ENCODE measurements around the gene CCDC88C.

Gene CCDC88C

DNA sequence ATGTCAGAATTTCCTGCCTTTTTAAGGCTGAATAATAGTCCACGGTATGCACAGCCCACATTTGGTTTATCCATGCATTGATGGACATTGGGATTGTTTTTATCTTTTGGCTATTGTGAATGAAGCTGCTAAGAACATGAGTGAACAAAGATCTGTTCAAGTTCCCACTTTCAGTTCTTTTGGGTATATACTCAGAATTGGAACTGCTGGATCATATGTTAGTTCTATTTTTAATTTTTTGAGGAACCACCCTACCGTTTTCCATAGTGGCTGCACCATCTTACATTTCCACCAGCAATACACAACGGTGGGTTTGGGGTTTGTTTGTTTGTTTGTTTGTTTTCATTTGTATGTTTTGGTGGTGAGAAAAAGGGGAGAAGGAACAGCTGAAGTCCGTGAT is 179.5 kb downstream of the CCDC88C start:
- TF ChIP-seq, protein P1, sequence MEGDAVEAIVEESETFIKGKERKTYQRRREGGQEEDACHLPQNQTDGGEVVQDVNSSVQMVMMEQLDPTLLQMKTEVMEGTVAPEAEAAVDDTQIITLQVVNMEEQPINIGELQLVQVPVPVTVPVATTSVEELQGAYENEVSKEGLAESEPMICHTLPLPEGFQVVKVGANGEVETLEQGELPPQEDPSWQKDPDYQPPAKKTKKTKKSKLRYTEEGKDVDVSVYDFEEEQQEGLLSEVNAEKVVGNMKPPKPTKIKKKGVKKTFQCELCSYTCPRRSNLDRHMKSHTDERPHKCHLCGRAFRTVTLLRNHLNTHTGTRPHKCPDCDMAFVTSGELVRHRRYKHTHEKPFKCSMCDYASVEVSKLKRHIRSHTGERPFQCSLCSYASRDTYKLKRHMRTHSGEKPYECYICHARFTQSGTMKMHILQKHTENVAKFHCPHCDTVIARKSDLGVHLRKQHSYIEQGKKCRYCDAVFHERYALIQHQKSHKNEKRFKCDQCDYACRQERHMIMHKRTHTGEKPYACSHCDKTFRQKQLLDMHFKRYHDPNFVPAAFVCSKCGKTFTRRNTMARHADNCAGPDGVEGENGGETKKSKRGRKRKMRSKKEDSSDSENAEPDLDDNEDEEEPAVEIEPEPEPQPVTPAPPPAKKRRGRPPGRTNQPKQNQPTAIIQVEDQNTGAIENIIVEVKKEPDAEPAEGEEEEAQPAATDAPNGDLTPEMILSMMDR (IDR thresholded peaks at IDR 0.05; ENCODE audit: low read length) = no peak
- TF ChIP-seq EZH2 (IDR thresholded peaks at IDR 0.05; ENCODE audit: borderline replicate concordance, low read length) = no peak

DNA sequence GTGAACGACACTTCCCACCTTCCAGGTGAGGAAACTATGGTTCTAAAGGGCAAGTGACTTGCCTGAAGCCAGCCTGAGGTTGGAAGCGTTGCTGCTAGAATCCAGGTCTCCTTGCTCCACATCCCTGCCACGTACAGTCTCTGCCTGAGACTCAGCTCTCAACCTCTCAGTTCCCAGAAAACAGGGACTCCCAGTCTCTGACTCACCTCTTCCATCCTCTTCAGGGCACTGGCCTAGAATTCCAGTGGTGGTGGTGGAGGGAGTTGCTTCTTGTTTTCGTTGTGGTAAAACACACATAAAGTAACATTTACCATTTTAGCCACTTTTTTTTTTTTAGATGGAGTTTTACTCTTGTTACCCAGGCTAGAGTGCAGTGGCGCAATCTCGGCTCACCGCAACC is 180.4 kb downstream of the CCDC88C start:
- Histone ChIP-seq H3K9ac (ENCODE audit: low read length) (no peak overlapping the region), H3K9me3 (ENCODE audit: low read length) (no peaks in the 10 kb centered on the region), H3K27ac (ENCODE audit: low read depth, low read length, poor library complexity, severe bottlenecking) (no peak overlapping the region)

More for the DNA sequence above, 179.5 kb downstream of the CCDC88C start:
- Histone ChIP-seq H3K27ac (ENCODE audit: low read depth, low read length, poor library complexity, severe bottlenecking) (no peak overlapping the region), H3K9me2 (ENCODE audit: low read depth, low read length) (no peaks in the 10 kb centered on the region), H3K79me2 (ENCODE audit: insufficient read depth, low read length) (no peaks in the 10 kb centered on the region), H2AFZ (ENCODE audit: low read length) (no peak overlapping the region), H3K36me3 (ENCODE audit: insufficient read depth, low read length) (no peaks in the 10 kb centered on the region), H4K20me1 (ENCODE audit: insufficient read depth, low read length) (no peaks in the 10 kb centered on the region), H3K4me2 (ENCODE audit: low read length) (no peak overlapping the region), H3F3A (ENCODE audit: insufficient read depth, low read length) (no peaks in the 10 kb centered on the region), H3K4me3 (ENCODE audit: low read depth, low read length, poor library complexity, severe bottlenecking) (no peak overlapping the region), H3K4me1 (ENCODE audit: insufficient read depth, low read length, severe bottlenecking) (peaks cover 18% of the 10 kb centered on the region), H3K9ac (ENCODE audit: low read length) (no peak overlapping the region), H3K9me3 (ENCODE audit: low read length) (no peaks in the 10 kb centered on the region), H3K27me3 (ENCODE audit: insufficient read depth, low read length) (no peaks in the 10 kb centered on the region)

DNA sequence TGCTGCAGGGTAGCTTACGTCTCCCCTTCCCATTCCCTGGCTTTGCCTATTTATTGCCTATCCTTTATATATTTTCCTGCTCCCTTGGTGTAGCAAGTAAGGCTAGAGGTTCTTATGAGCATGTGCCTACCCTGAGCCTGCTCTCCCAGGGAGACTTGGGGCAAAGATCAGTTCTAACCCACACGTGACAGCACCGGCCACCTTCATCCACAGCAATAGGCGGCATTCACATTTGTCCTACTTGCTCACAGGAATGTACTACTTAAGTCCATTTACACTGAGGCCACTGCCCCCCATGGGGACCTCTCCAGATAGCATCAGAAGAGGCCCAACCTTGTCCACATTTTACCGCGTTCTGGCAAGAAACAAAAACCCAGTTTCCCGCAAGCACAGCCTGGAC is 181.8 kb downstream of the CCDC88C start:
- no peak for TF ChIP-seq EZH2 (IDR thresholded peaks at IDR 0.05; ENCODE audit: borderline replicate concordance, low read length)
- TF ChIP-seq, protein P1 (IDR thresholded peaks at IDR 0.05; ENCODE audit: low read length) = no peak
- no peak overlapping the region for H3K27ac ChIP-seq (ENCODE audit: low read depth, low read length, poor library complexity, severe bottlenecking)
- H2AFZ ChIP-seq (ENCODE audit: low read length) = no peak overlapping the region
- H3K79me2 ChIP-seq (ENCODE audit: insufficient read depth, low read length) = no peaks in the 10 kb centered on the region
- H3K27me3 ChIP-seq (ENCODE audit: insufficient read depth, low read length) = no peaks in the 10 kb centered on the region
- H3K4me3 ChIP-seq (ENCODE audit: low read depth, low read length, poor library complexity, severe bottlenecking) = no peak overlapping the region
- no peak overlapping the region for H3K4me2 ChIP-seq (ENCODE audit: low read length)
- H3K9ac ChIP-seq (ENCODE audit: low read length) = no peak overlapping the region
- no peaks in the 10 kb centered on the region for H4K20me1 ChIP-seq (ENCODE audit: insufficient read depth, low read length)
- H3F3A ChIP-seq (ENCODE audit: insufficient read depth, low read length) = no peaks in the 10 kb centered on the region
- no peaks in the 10 kb centered on the region for H3K4me1 ChIP-seq (ENCODE audit: insufficient read depth, low read length, severe bottlenecking)
- H3K9me2 ChIP-seq (ENCODE audit: low read depth, low read length) = no peaks in the 10 kb centered on the region
- H3K9me3 ChIP-seq (ENCODE audit: low read length) = no peaks in the 10 kb centered on the region
- H3K36me3 ChIP-seq (ENCODE audit: insufficient read depth, low read length) = peaks cover 6% of the 10 kb centered on the region

More for the DNA sequence above, 180.4 kb downstream of the CCDC88C start:
- Histone ChIP-seq H3K4me2 (ENCODE audit: low read length) (no peak overlapping the region), H3K4me1 (ENCODE audit: insufficient read depth, low read length, severe bottlenecking) (peaks cover 10% of the 10 kb centered on the region), H3K27me3 (ENCODE audit: insufficient read depth, low read length) (no peaks in the 10 kb centered on the region), H3K4me3 (ENCODE audit: low read depth, low read length, poor library complexity, severe bottlenecking) (no peak overlapping the region), H3K9me2 (ENCODE audit: low read depth, low read length) (no peaks in the 10 kb centered on the region), H3K36me3 (ENCODE audit: insufficient read depth, low read length) (no peaks in the 10 kb centered on the region), H3F3A (ENCODE audit: insufficient read depth, low read length) (no peaks in the 10 kb centered on the region), H3K79me2 (ENCODE audit: insufficient read depth, low read length) (no peaks in the 10 kb centered on the region), H4K20me1 (ENCODE audit: insufficient read depth, low read length) (no peaks in the 10 kb centered on the region), H2AFZ (ENCODE audit: low read length) (no peak overlapping the region)
- no peak for TF ChIP-seq EZH2 (IDR thresholded peaks at IDR 0.05; ENCODE audit: borderline replicate concordance, low read length)
- TF ChIP-seq, protein P1 (IDR thresholded peaks at IDR 0.05; ENCODE audit: low read length) = no peak
